Spleen (tissue), 11 donors: ENCODE data around the gene SNAI1. TPM values are rescaled to one million over a fixed set of nuclear protein-coding genes. Genes with fewer than 3 reads are reported as not detected.

Experiments
- DNase-seq: peaks from one replicate; pipeline ENCODE4 v3.0.0-alpha.2; 2020
- H3K27ac ChIP-seq, 8 donors: fragments of 200-600 bp; sonication (generic) in 7 of 8; 1 replicate in 4 of 8; 2 replicates in 4 of 8; pipeline versions ENCODE4 v1.5.0 to v1.8.0; 2016 to 2021; ENCODE audit warnings: inconsistent platforms in 4 of 8, mild to moderate bottlenecking in 4 of 8, moderate library complexity in 1 of 8
- H3K27me3 ChIP-seq, 7 donors: fragments of 200-600 bp; sonication (generic) in 6 of 7; replicated peaks in 1 of 7; 1 replicate in 4 of 7; 2 replicates in 3 of 7; pipeline versions ENCODE4 v1.5.0 to v1.8.0; 2016 to 2021; ENCODE audit warnings: inconsistent platforms in 3 of 7, mild to moderate bottlenecking in 1 of 7
- H3K36me3 ChIP-seq, 6 donors: fragments of 200-600 bp; sonication (generic) in 5 of 6; 1 replicate in 4 of 6; 2 replicates in 2 of 6; pipeline versions ENCODE4 v1.5.0 to v1.8.0; 2016 to 2021; ENCODE audit warnings: inconsistent platforms in 2 of 6
- H3K4me1 ChIP-seq, 6 donors: fragments of 200-600 bp; sonication (generic) in 5 of 6; 1 replicate in 3 of 6; 2 replicates in 3 of 6; pipeline versions ENCODE4 v1.5.0 to v1.8.0; 2016 to 2021; ENCODE audit warnings: inconsistent platforms in 3 of 6
- H3K4me3 ChIP-seq, 8 donors: fragments of 200-600 bp; sonication (generic) in 7 of 8; 1 replicate in 4 of 8; 2 replicates in 4 of 8; pipeline versions ENCODE4 v1.5.0 to v1.8.0; 2016 to 2021; ENCODE audit warnings: inconsistent platforms in 4 of 8, mild to moderate bottlenecking in 4 of 8, moderate library complexity in 2 of 8
- H3K9me3 ChIP-seq, 8 donors: fragments of 200-600 bp; sonication (generic) in 7 of 8; 1 replicate in 4 of 8; 2 replicates in 4 of 8; pipeline versions ENCODE4 v1.5.0 to v1.8.0; 2016 to 2021; ENCODE audit warnings: inconsistent platforms in 4 of 8
- POLR2A ChIP-seq, 3 donors: fragments of 450-650 bp; IDR thresholded peaks; one replicate each; pipeline ENCODE4 v1.5.1; 2017; ENCODE audit warnings: antibody characterized with exemption in 3 of 3, mild to moderate bottlenecking in 1 of 3
- POLR2AphosphoS5 ChIP-seq, 3 donors: sonication (generic); formaldehyde crosslinking; IDR thresholded peaks; one replicate each; pipeline ENCODE4 v1.5.1; 2017; ENCODE audit warnings: antibody characterized with exemption in 3 of 3
- WGBS, 5 donors: extraction: QIAGEN DNeasy Blood & Tissue Kit in 3 of 5; methylation state at CpG; one replicate each; pipeline versions ENCODE4 v1.1.5 to v1.1.7; 2013 to 2018; 5-methylcytosine and 5-hydroxymethylcytosine counted together
- intact Hi-C: fragments of 100-400 bp; cut with DNase I; formaldehyde crosslinking; loops from one replicate; pipeline ENCODE4 v1.15.0; 2023; ENCODE audit warnings: low total_unique reads
- polyA plus RNA-seq, 3 donors: library from polyadenylated mRNA; stranded (reverse); fragments of 200-250 nt; gene quantifications; one replicate each; pipeline ENCODE4 v1.2.1, GENCODE V29; 2013
- total RNA-seq, 7 donors: library from RNA; depleted of rRNA in 3 of 7; stranded (reverse); fragments of >200 nt in 3 of 7; fragmentation: NEBNext Ultra II Directional in 4 of 7; extraction: Animal tissue kit (Norgen Biotek cat#: 25700) in 4 of 7; gene quantifications; one replicate each; pipeline versions ENCODE4 v1.1.0 to v1.2.1, GENCODE V29; 2016 to 2021
- TF ChIP-seq, protein P1 (sequence below), 11 experiments: fragments of 200-600 bp in 7 of 11; fragments of 450-650 bp in 4 of 11; sonication (generic) in 4 of 11; IDR thresholded peaks in 8 of 11; conservative IDR thresholded peaks in 3 of 11; 1 replicate in 7 of 11; 2 replicates in 4 of 11; pipeline versions ENCODE4 v1.4.0 to v1.8.0; 2016 to 2021; ENCODE audit warnings: antibody characterized with exemption in 11 of 11, inconsistent platforms in 4 of 11, mild to moderate bottlenecking in 1 of 11
- donor health status: healthy with polysubstance abuse.
- donor health status: DM: no; HTN: no; CAD: no; lungs with moderate emphysema.
- donor health status: DM: no; HTN: no; CAD: no.
- donor health status: Bipolar disorder and iron deficiency.
- donor health status: healthy.
- donor health status: DM: no; HTN: no; CAD: no.
- donor health status: DM: yes; HTN: yes; CAD: no.

The SNAI1 gene
- total and polyA plus RNA-seq, 10 donors: 1.3 to 10.5 (median 5.2) TPM

DNA sequence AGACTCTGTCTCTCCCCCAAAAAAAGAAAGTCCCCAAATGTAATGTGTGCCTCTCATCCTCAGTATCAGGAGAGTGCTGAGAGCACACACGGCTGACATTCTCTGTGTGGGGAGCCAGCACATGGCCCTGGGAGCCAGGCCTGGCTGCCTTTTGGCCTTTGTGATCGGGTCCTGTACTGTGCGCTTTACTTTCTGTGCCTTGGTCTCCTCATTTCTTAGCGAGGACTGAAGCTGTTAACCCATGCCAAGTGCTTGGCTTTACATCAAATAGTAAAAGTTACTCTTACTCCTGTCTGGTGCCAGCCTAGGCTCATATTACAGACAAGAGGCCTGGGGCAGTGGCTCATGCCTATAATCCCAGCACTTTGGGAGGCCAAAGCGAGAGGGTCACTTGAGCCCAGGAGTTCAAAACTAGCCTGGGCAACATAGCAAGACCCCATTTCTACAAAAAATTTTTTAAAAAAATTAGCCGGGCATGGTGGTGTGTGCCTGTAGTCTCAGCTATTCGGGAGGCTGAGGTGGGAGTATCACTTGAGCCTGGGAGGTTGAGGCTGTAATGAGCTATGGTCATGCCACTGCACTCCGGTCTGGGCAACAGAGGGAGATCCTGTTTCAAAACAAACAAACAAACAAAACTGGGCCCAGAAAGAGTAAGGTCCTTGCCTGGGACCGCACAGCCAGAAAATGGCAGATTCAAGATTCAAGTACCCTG, 50.3 kb downstream of the SNAI1 start:
- Histone ChIP-seq H3K27me3 (no peaks in the 10 kb centered on the region), H3K9me3 (no peaks in the 10 kb centered on the region), H3K36me3 (no peaks in the 10 kb centered on the region), H3K4me3 (no peak overlapping the region), H3K27ac (peak overlapping the region in 5 of 8 donors; percentile 33 to 64 (median 57)), H3K4me1 (peaks cover 0 to 53% (median 21%) of the 10 kb centered on the region in 6 donors)
- no peak for TF ChIP-seq POLR2A (IDR thresholded peaks at IDR 0.05)
- no peak for TF ChIP-seq POLR2AphosphoS5 (IDR thresholded peaks at IDR 0.05)
- TF ChIP-seq, protein P1, sequence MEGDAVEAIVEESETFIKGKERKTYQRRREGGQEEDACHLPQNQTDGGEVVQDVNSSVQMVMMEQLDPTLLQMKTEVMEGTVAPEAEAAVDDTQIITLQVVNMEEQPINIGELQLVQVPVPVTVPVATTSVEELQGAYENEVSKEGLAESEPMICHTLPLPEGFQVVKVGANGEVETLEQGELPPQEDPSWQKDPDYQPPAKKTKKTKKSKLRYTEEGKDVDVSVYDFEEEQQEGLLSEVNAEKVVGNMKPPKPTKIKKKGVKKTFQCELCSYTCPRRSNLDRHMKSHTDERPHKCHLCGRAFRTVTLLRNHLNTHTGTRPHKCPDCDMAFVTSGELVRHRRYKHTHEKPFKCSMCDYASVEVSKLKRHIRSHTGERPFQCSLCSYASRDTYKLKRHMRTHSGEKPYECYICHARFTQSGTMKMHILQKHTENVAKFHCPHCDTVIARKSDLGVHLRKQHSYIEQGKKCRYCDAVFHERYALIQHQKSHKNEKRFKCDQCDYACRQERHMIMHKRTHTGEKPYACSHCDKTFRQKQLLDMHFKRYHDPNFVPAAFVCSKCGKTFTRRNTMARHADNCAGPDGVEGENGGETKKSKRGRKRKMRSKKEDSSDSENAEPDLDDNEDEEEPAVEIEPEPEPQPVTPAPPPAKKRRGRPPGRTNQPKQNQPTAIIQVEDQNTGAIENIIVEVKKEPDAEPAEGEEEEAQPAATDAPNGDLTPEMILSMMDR (IDR thresholded peaks at IDR 0.05 in 8 of 11, conservative IDR thresholded peaks at IDR 0.05 in 3 of 11): no peak
- DNase-seq: no peak
- intact Hi-C loops: no loop called here
- 85 to 95% (median 92%) methylated on average over 9 of the region's 9 CpGs for WGBS, 5 donors

DNA sequence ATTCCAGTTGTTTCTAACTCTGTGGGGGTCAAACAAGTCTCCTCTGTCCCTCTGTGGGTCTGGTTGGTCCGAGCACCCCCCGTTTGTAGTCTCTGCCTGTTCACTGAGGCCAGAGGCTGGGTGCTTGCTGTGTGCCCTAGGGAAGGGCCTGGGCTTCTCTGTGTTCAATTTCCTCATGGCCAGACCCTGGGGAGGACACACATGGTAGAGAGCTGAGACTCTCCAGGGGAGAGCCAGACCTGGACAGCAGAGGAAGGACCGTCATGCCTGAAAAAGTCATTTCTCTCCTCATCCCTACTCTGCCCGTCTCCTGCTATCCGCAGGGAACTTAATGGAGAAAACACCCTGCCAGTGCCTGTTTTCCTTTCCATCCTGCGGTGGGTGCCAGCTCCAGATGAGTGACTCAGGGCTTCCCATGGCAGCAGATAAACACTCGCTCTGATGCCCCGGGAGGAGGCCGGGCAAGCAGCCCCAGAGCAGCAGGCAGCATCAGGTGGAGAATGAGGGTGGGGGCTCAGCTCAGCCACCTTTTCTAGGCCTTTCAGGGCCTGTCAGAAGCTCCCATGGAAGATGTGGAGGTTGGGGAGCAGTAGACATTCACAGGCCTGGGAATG, 51.9 kb downstream of the SNAI1 start:
- 88 to 97% (median 95%) methylated on average over 7 to 9 of the region's 9 CpGs for WGBS, 5 donors
- intact Hi-C loops: no loop called here
- H3K27ac ChIP-seq: peak overlapping the region in 7 of 8 donors; percentile 9 to 64 (median 57)
- no peak overlapping the region for H3K4me3 ChIP-seq
- peaks cover 0 to 45% (median 14%) of the 10 kb centered on the region in 6 donors for H3K4me1 ChIP-seq
- no peak for DNase-seq
- no peaks in the 10 kb centered on the region for H3K36me3 ChIP-seq
- no peak for TF ChIP-seq POLR2AphosphoS5 (IDR thresholded peaks at IDR 0.05)
- TF ChIP-seq, protein P1 (IDR thresholded peaks at IDR 0.05 in 8 of 11, conservative IDR thresholded peaks at IDR 0.05 in 3 of 11): no peak
- no peak for TF ChIP-seq POLR2A (IDR thresholded peaks at IDR 0.05)
- no peaks in the 10 kb centered on the region for H3K27me3 ChIP-seq
- no peaks in the 10 kb centered on the region for H3K9me3 ChIP-seq

DNA sequence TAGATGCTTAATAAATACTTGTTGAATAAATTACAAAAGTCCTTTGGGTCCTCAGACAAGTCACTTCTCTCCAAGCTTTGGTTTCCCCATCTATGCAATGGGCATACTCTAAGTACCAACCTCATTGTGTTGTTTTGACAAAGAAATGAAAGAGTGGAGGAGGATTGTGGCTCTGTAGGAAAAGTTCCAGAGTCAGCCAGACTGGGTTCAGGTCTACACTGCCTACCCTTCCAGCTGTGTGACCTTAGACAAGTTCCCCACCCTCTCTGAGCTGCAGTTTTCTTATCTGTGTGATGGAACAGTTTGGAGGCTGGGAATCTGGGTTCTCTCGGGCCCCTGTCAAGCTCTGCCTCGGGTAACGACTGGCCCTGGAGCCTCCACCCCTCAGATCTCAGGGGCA, 53.9 kb downstream of the SNAI1 start:
- WGBS, 5 donors: 90 to 96% (median 93%) methylated on average over 3 of the region's 3 CpGs; no CpG with 5 or more reads in 1 of the 5 donors
- Histone ChIP-seq H3K36me3 (no peaks in the 10 kb centered on the region), H3K27me3 (no peaks in the 10 kb centered on the region), H3K9me3 (no peaks in the 10 kb centered on the region), H3K4me1 (peaks cover 0 to 46% (median 11%) of the 10 kb centered on the region in 6 donors), H3K27ac (no peak overlapping the region), H3K4me3 (no peak overlapping the region)
- intact Hi-C loops: no loop called here
- TF ChIP-seq POLR2A (IDR thresholded peaks at IDR 0.05): no peak
- TF ChIP-seq, protein P1 (IDR thresholded peaks at IDR 0.05 in 8 of 11, conservative IDR thresholded peaks at IDR 0.05 in 3 of 11): no peak
- no peak for TF ChIP-seq POLR2AphosphoS5 (IDR thresholded peaks at IDR 0.05)
- DNase-seq: no peak

DNA sequence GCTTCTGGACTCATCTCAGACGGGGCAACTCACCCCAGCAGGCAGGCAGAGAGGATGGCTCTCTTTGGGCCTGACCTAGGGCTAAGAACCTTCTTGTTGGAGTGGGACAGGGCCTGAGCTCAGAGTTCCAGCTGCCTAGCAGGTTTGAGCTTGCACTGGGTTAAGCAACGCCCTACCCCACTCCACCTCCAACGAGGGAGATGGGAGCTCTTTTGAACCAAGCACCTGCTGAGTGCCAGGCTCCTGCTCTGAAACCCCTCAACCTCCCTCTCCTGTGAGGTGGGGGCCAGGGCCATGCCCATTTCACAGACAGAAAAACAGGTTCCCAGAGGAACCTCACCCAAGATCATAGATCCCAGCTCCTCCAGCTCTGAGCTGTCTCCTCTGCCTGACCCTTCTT, 54.3 kb downstream of the SNAI1 start:
- no peak for DNase-seq
- intact Hi-C loops: no loop called here
- Histone ChIP-seq H3K27ac (no peak overlapping the region), H3K9me3 (no peaks in the 10 kb centered on the region), H3K4me1 (peaks cover 0 to 47% (median 13%) of the 10 kb centered on the region in 6 donors), H3K4me3 (no peak overlapping the region), H3K36me3 (no peaks in the 10 kb centered on the region), H3K27me3 (no peaks in the 10 kb centered on the region)
- TF ChIP-seq POLR2AphosphoS5 (IDR thresholded peaks at IDR 0.05) (no peak), POLR2A (IDR thresholded peaks at IDR 0.05) (no peak)
- TF ChIP-seq, protein P1 (IDR thresholded peaks at IDR 0.05 in 8 of 11, conservative IDR thresholded peaks at IDR 0.05 in 3 of 11): no peak
- 63 to 81% (median 80%) methylated on average over 2 to 3 of the region's 3 CpGs; no CpG with 5 or more reads in 1 of the 5 donors for WGBS, 5 donors
